Caki2 (cell line): ENCODE results near the gene ZMYND15. TPM values are rescaled to one million over a fixed set of nuclear protein-coding genes. Genes with fewer than 3 reads are reported as not detected.
A peak's percentile ranks its signal among the peaks of the same experiment; 100 is the strongest.

Source experiments
- DNase-seq: peaks from one replicate; pipeline ENCODE4 v3.0.0-alpha.2; 2015; ENCODE audit warnings: low read depth
- in situ Hi-C: cut with HindIII; loops from 2 replicates; pipeline ENCODE4 v1.10.0; 2016; ENCODE audit warnings: low sequenced_read_pairs, low pct_unique_long_range_greater_than_20kb, mixed read lengths
- total RNA-seq: library from RNA; depleted of rRNA; stranded (reverse); fragments of >200 nt; shearing (Covaris generic); gene quantifications from 2 replicates; pipeline ENCODE4 v1.2.3, GENCODE V29; 2014; ENCODE audit warnings: low replicate concordance

Gene ZMYND15
- total RNA-seq, 1 experiment from 2014 or later, result 0.03 TPM

DNA sequence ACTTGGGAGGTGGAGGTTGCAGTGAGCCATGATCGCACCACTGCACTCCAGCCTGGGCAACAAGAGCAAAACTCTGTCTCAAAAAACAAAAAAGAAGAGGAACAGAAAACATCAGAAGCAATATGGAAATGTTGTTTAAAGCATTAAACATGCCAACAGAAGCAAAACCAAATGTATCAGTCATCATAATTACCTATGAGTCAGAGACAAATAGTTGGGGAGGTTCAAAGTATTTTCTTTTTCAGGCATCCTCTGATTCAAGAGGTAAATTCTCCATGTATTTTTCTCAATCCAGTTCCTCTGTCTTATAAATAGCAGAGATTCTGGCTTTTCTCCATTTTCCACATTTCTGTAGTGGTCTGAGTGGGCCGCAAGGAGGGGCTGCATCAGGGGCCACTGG is 30.0 kb downstream of the ZMYND15 start:
- DNase-seq, result no peak
- in situ Hi-C loops, result no loop called here

GRCh38 chr17:4771519-4772234 is 32.0 kb downstream of the ZMYND15 start, which contains the start of gene TM4SF5:
Gene TM4SF5, plus strand, starts transcription at chr17:4771886. Its CDS starts 37 bp downstream, at chr17:4771923.
- no peak for DNase-seq
- in situ Hi-C loops, result no loop called here

DNA sequence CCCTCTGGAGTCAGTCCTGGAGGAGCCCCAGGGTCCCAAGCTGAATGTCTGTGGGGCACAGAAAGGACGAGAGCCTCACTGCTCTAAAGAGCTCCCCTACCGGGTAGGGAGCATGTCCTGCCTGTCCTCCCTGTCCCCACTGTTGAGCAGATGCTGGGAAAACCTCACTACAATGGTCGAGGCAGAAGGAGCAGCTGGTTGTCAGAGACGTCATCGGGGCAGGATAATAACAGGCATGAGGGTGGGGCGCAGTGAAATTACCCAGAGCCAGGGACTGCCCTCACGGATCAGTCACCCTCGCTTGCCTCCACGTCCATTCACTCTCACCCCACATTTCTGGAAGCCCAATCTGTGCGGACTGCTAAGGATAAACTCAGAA is 32.6 kb downstream of the ZMYND15 start:
- in situ Hi-C loops, result no loop called here
- DNase-seq, result no peak

- in situ Hi-C loops, result no loop called here
- no peak for DNase-seq
Measured at GRCh38 chr17:4777969-4778760, 38.5 kb downstream of the ZMYND15 start.

DNA sequence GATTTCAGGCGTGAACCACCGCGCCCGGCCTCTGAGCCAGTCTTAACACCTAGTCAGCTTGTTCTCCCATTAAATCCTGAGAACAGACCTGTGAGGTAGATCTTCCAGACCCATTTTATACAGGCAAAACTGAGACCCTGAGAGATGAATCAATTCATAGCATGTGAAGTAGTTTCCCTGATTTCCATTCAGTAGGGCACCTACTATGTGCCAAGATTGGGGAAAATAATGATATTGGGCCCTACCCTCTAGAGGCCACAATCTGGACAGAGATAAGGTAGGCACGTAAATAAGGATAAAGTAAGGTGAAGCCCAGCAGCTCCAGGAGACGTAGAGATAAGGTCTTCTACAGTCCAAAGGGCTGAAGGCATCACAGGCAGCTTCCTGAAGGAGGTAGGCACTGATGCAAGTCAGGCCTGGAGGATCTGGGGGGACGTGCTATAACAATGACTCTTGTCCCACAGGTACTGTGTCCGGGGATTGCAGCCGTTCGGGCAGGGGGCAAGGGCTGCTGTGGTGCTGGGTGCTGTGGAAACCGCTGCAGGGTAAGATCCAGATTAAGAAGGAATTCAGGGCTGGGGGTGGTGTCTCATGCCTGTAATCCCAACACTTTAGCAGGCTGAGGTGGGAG is 40.8 kb downstream of the ZMYND15 start:
- in situ Hi-C loops, result no loop called here
- DNase-seq, result no peak

DNA sequence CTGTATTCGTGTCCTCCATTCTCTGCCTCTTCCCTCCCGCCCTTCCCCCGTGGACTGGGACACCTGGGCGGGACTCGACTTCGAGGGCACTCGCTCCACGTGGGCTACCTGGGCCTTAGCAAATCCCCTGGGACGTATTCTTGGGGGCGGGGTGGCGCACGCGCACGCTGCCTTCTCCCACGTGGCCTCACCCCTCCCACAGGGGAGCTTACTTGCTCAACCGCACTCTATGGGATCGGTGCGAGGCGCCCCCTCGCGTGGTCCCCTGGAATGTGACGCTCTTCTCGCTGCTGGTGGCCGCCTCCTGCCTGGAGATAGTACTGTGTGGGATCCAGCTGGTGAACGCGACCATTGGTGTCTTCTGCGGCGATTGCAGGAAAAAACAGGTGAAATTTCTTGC is 43.0 kb downstream of the ZMYND15 start:
- in situ Hi-C loops, result no loop called here

DNA sequence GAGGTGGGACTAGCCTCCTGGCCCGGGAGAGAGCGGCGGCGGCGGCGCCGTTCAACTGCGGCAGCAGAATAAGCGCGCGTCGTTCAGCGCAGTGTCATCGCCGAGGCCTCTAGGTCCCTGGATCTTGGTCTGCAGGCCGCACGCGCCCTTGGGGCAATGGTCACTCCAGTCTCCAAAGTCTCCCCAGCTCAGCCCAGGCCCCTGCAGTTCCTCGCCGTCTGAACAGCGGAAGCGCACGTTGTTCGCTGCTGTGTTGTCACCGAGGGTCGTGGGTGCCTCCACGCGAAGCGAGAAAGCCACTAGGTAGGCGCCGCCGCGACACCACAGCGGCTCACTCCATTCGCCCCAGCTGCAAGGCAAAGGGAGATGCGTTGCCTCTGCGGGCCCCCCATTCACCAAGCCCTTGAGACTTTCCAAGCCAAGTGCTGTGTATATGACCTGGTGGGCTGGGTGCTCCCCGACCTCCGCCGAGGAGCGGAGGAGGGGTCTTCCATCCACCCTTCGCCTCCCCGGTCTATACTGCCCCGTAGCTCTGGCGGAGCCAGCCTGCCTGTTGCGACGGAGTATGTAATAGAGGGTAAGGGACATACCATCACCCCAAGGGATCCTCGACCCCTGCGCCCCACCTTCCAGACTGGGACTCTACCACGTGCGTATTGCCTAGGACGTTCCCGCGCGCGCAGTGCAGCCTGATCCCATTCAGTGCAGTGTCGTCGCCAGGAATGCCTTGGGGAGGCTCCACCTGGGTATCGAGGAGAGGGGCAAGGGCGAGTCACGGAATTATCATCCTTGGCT is 45.9 kb downstream of the ZMYND15 start:
- DNase-seq, result no peak
- in situ Hi-C loops, result no loop called here

More for the DNA sequence above, 43.0 kb downstream of the ZMYND15 start:
- no peak for DNase-seq

- in situ Hi-C loops, result no loop called here
- DNase-seq, result no peak
Measured at GRCh38 chr17:4786106-4786511, 46.5 kb downstream of the ZMYND15 start, which contains the start of gene VMO1. Gene VMO1, minus strand, starts transcription at chr17:4786364. Its CDS starts 12 bp downstream, at chr17:4786352.

- no peak for DNase-seq
- in situ Hi-C loops, result no loop called here
Measured at GRCh38 chr17:4786516-4786915, 46.9 kb downstream of the ZMYND15 start.

- no peak for DNase-seq
- in situ Hi-C loops, result no loop called here
Measured at GRCh38 chr17:4788159-4788806, 48.6 kb downstream of the ZMYND15 start.

DNA sequence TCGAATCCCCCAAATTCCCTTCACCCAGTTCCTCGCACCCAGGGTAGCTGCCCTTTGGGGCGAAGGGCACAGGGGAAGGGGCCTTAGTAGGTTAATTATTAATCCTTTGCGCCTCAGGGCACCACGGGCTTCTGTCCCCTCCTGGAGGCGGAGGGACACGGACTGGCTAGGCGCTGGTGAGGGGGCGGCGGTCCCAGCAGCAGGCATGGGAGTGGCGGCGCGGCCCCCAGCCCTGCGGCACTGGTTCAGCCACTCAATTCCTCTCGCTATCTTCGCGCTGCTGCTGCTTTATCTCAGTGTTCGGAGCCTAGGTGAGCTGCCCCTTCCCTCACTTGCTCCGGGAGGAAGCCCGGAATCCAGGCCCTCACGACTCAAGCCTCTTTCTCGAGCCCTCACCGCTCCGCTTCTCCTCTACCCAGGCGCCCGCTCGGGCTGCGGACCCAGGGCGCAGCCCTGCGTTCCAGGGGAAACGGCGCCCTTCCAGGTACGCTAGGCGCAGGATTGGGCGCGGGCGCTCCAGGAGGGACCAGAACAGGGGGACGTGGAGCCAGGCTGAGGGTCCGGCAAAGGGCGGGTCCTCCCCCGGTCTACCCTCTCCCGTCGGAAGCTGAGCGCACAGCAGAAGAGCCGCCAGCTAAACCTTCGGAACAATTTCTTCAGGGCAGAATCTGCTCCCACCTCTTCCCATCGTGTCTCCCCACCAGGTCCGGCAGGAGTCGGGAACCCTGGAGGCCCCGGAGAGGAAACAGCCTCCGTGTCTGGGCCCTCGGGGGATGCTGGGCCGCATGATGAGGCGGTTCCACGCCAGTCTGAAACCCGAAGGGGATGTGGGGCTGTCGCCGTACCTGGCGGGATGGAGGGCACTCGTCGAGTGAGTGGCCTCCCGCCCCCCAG is 49.4 kb downstream of the ZMYND15 start, which contains the start of gene GLTPD2:
Gene GLTPD2 (plus strand): TSS at position 158 of the 894 bp plus-strand sequence. CDS start 48 bp downstream, at position 206.
- no peak for DNase-seq
- in situ Hi-C loops, result no loop called here

GRCh38 chr17:4789701-4789950 is 50.0 kb downstream of the ZMYND15 start:
- in situ Hi-C loops, result no loop called here
- no peak for DNase-seq

GRCh38 chr17:4789951-4790704 is 50.5 kb downstream of the ZMYND15 start:
- in situ Hi-C loops, result no loop called here
- DNase-seq, result peak; percentile 90

DNA sequence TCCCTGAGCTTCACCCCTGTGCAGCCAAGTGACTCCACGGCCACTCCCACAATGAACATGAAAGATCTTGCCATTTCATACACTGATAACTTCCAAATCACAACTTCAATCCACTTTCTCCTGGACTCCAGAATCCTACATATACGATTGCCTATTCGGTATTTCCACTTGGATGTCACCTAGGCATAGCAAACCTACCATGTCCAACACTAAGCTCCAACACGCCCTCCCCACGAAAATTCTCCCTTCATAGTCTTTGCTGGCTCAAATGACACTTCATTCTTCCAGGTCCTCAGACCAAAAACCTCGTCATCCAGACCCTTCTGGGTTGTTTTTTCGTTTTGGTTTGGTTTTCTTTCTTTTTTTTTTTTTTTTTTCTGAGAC is 51.1 kb downstream of the ZMYND15 start:
- in situ Hi-C loops, result no loop called here

GRCh38 chr17:4795168-4795567 is 55.5 kb downstream of the ZMYND15 start:
- no peak for DNase-seq

More for the DNA sequence above, 51.1 kb downstream of the ZMYND15 start:
- DNase-seq, result no peak

More at GRCh38 chr17:4795168-4795567, 55.5 kb downstream of the ZMYND15 start:
- in situ Hi-C loops, result no loop called here
